8988T (cell line): ENCODE measurements around the gene ZDHHC8.
"Not testable (repeated sequence)": the region's sequence is repeated elsewhere in the genome, so short reads cannot be mapped to it uniquely, and the experiment has no call there.

ENCODE experiments used
- DNase-seq: peaks from one replicate; pipeline ENCODE4 v3.0.0; 2011

ZDHHC8 gene

DNA sequence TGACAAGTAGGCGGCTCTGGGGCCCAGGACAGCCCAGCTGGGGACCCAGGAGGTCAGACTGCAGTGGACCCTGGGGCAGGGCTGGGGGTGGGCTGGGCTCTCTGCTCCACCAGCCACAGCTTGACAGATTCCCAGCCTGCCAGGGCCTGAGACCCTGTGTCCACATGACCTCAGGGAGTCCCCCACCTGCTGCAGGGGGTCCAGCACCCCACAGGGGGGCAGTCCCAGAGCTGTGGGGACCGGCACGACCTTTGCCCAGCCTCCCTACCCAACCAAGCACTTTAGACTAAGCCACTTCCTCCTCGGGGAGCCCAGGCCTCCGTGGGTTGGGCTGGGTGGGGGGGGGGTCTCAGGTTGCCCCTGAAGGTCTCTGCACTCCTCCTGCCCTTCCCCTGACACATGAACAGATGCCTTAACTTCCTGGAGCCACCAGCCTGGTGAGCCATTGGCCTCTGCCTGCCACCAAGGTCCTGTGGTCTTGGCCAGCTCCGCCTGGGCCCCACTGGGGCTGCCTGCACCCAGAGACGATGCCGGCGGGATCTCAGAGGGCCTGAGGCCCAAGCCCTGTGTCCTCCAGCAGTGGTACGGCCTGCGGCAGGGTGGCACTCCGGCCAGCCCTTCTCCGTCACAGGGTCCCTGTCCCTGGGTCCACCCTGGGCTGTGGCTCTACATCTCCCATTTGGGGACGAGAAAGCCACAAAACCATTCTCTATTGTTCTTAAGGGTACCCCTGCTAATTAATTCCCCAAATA is 15.8 kb downstream of the ZDHHC8 start:
- no peak for DNase-seq

DNA sequence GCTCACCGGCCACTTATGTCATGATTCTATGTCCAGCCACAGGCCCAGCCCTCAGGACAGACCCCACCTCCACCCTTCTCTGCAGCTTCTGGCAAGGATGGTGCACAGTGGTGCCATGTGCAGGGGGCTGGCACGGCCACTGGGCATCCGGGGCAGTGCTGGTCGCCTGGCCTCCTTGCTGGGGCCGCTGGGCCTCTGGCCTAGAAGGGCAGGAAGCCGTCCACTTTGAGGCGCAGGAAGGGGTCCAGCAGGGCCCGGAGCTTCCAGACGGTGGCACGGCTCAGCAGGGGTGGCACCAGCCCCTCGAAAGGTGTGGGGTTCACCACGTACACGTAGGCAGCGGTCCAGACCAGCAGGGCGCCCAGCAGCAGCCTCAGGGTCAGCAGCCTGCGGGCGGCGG is 16.8 kb downstream of the ZDHHC8 start:
- DNase-seq: no peak

DNA sequence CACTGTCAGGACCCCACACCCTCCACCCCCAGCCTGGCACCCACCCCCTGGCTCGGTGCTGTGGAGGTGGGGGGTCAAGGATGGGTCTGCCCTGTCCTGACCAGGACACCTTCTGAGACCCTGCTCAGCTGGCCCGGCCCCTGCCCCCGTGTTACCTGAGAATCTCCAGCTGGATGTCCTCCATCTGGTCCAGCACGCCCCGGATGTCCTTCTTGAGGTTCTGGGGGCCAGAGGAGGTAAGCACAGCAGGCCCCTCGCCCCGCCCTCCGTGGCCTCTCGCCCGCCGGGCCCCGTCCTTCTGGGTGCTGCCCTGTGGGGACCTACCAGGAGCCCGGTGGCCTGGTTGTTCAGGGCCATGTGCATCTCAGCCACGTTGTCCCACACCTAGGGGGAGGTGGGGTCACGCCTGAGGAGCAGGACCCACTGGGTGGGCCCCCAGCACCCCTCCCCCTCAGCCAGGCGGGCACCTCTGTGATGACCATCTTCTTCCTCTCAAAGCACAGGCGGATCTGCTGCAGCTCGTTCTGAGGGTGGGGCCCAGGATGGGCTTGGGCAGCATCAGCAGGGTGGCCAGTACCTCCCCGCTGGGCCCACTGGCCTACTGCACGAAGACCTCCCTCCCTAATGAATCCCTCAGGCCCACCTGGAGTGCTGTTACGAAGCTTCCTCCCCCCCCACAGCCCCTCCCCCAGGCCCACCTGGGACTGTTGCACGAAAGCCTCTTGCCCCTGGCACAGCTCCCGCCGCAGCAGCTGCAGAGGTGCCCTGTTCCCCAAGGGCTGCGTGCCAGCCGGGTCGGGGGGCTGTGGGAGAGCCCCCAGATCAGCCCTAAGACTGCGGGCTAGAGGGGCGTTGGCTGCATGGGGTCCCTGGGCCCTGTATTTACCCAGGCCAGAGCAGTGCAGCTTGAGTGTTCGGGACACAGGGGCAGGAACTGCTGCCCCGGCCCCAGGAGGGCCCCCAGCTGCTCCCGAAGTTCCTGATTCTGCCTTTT is 17.9 kb downstream of the ZDHHC8 start:
- DNase-seq: no peak

- DNase-seq: no peak
Measured at GRCh38 chr22:20150381-20151275, 19.0 kb downstream of the ZDHHC8 start, which contains the start of gene CCDC188. TSS of gene CCDC188 (minus strand) at chr22:20151055. CDS start at chr22:20150986, 69 bp downstream.

DNA sequence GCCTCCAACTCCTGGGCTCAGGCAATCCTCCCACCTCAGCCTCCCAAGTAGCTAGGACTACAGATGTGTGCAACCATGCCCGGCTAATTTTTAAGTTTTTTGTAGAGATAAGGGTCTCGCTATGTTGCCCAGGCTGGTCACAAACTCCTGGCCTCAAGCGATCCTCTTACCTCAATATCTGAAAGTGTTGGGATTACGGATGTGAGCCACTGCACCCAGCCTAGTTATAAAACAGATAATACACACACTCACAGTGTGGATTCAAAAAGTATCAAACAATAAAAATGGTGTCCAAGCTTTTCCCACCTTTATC is 19.6 kb downstream of the ZDHHC8 start:
- no peak for DNase-seq

GRCh38 chr22:20152464-20152890 is 20.9 kb downstream of the ZDHHC8 start:
- no peak for DNase-seq

DNA sequence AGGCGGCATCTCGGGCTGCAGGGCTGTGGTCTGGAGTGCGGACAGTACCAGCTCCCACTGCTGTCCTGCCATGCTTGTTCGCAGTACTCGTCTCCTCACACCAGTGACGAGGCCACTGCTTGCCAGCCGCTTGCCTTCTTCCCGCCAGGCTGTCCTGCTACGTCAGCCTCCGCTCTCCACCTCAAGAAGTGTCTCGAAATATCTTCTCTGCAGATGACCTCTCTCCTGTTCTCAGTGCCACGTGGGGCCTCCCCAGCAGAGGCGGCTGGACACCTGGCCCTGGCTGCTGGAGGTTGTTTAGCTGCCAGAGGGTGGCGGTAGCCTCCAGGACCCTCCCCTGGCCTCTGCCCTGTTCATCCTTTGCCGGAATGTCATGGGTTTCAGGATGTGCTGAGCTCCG is 22.3 kb downstream of the ZDHHC8 start:
- no peak for DNase-seq

- DNase-seq: peak; percentile 67
Measured at GRCh38 chr22:20154602-20155187, 23.1 kb downstream of the ZDHHC8 start.

DNA sequence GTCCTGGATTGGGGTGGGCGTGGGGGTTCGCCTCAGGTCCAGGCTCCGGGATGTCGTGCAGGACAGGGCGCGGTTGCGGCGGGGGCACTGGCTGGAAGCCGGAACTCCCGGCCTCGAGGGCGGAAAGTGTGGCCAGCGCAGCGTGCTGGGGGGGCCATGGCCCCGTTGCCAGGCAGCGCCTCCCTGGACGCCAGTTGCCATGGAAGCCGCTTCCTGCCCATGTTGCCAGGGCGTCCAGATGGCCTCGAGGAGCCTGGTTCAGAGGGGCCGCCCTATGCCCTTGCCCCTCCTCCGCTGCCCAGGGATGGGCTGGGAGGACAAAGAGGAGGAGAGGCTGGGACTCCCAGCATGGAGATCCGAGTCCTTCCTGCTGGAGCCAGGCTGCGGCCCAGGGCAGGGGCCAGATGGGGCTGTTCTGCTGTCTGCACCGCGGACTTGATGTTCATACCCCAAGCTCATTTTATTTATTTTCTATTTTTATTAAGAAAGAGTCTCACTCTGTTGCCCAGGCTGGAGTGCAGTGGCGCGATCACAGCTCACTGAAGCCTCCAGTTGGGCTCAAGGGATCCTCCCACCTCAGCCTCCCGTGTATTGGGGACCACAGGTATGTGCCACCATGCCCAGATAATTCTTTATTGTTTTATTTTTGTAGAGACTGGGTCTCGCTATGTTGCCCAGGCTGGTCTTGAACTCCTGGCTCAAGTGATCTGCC is 23.9 kb downstream of the ZDHHC8 start:
- DNase-seq: no peak

DNA sequence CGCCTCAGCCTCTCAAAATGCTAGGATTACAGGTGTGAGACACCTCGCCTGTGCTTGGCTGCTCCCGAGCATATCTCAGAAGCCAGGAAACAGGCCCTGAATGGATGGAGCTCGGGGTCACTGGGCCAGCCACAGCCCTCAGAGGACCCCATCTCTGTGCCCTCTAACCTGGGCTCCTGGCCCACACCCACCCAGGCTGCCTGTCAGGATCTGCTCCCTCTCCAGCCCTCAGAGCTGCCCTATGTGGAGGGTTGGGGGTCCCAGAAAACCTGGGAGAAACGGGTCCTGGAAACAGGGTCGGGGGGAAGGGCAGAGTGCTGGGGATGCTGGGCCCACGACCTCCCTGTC is 24.4 kb downstream of the ZDHHC8 start:
- no peak for DNase-seq

DNA sequence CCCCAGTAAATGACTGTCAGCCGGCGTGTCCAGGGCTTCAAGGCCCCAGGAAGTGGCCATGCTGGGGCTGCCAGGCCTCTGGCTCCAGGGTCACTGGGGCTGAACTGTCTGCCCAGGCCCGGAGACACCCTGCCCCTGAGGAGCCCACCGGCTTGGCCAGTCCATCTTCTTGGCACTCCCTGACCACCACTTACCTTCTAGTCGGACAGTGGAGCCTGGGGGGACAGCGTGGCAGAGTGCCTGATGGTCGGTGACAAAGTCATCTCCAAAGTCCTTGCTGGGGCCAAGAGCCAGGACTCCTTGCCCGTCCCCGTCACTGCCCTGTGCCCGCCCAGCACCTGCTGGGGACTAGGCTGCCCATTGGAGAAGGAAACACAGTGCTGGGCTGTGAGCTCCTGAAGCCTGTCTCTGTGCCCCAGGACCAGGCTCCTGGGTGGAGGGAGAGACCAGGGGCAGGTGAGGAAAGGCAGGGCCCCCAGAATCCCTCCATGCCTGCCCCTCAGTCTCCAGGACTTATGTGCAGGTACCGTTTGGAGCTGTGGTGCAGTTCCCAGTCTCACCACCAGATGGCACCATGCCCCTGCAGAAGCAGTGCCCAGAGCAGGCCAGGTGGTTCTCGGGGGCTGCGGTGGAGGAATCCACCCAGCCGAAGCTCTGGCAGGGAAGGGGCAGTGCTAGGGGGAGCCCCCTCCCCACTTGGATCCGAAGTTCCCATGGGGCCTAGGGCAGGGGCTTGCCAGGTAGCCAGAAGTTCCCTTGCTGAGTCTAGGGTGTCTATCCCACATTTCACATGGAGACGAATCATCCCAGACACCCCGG is 25.2 kb downstream of the ZDHHC8 start:
- DNase-seq: peak; percentile 91

DNA sequence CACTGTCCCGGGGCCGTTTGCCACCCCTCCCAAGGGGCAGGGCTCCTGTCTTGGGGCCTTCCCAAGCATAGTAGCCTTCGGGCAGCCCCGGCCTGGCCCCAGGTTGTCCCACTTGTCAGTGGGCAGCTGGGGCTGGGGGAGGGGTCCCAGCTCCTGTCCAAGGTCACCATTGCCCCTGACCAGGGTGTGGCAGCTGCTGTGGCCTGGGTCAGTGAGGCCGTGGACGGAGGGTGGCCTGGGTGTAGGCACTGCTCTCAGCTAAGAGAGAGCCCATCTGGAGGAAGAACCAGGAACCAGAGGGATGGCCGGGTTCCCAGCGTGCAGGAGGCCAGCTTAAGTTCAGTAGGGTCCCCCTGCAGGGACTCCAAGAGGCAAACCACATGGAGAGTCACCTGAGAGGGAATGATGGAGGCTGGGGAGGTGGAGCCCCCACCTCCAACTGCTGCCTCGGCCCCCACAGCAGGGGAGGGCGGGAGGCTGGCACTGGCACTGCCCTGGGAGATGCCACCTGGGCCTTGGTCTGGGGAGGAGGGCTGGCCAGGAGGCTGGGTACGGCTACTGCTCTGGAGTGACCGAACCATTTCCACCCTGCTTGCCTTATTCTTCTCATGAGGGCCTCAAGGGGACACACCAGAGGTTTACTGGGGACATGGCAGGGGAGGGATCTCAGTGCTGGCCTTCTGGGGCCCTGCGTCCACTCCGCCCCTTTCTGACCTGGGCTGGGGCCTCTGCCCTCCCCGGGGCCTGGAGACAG is 26.0 kb downstream of the ZDHHC8 start:
- DNase-seq: no peak

DNA sequence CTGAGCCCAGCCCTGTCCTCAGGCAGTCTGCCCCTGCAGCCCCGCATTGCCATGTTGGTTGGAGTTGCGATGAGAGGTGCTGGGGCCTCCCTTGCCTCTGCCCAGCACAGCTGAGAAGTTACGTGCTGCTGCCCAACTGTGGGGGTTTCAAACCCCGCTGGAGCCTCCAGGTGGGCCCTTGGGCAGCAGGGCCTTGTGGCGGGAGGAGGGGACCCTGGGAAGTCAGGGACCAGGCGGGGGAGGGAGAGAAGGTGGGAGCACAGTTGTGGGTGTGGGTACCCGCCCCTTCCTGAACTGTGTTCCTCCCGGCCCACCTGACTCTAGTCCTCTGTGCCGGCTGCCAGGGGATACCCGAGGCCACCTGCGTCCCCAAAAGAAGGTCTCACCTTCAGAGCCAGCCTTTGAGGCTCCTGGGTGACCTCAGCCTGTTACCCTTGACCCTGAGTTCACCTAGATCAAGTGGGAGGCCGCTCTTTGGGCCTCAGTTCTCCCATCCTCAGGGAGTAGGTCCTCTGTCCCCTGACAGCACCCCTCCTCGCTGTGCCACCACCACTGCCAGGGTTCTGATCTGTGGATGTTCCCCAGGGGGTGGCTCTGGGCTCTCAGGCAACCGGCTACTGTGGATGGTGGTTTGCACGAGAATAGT is 26.9 kb downstream of the ZDHHC8 start:
- DNase-seq: no peak

DNA sequence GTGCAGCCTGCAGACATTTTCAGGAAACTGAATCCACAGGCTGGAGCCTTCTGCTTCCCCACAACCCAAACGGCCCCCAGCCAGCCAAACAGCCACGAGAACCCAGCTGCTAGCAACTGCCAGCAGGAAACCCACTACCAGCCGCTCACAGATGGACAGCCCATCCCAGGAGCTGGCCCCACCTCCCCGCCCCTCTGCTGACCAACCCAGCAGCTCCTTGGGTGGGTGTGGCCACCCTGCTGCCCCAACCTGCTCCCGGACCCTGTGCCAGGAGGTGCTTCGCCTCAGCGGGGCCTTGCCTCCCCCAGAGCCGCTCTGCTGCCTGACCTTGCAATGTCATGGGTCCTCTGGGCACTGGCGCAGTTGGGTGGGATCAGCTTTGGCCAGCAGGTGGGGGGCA is 27.5 kb downstream of the ZDHHC8 start:
- DNase-seq: no peak

GRCh38 chr22:20159531-20159930 is 27.9 kb downstream of the ZDHHC8 start:
- not testable (repeated sequence) for DNase-seq

- DNase-seq: no peak
Measured at GRCh38 chr22:20160041-20160440, 28.4 kb downstream of the ZDHHC8 start.

DNA sequence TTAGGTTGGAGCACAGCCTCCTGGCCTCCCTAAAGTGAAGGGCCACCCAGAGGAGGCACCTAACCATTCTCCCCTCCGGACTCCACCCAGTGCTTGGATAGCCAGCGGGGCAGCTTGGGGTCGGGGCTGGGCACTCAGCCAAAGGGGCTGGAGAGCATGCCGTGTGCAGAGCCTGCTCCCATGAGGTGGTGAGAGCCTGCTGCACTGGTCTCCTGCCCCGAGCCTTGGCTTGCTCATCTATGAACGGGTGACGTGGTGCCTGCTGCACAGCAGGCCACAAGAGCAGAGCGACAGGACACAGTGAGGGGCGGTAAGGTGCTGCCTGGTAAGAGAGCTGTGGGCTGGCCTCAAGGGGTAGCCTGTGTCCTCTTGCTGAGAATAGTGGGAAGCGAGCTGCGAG is 33.3 kb downstream of the ZDHHC8 start:
- DNase-seq: no peak

DNA sequence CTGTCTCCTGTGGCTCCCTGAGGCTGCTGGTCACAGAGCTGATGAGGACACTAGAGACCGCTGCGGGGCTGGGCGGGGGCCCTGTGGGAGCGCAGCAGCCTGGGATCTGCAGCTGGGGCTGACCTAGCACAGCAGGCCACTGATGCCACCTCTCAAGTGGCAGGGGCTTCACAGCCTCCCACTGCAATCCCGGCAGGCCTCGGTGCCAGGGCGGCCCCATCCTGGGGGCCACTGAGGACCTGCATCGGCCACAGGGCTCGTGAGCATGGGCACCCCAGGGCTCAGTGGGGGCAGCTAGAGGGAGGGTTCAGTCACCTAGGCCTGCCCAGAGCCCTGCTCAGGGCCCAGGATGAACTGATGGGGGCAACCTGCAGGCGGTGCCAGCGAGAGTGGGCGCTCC is 33.8 kb downstream of the ZDHHC8 start:
- DNase-seq: no peak

DNA sequence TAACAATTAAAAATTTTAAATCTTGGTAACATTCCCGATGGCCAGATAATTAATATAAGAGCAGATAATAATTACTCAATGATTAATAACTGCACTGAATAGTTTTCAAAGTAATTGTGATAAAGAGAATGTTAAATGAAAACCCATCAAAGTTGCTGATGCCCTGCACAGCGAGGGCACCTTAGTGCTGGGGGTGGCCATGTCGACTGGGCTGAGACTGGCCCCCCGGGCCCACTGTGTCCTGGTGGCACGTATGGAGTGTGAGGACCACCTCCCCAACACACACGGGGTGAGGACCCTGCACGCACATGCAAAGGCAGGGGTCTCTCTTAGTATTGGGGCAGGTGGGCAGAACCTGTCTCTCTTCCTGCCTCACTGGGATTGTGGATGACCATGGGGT is 34.3 kb downstream of the ZDHHC8 start:
- no peak for DNase-seq

DNA sequence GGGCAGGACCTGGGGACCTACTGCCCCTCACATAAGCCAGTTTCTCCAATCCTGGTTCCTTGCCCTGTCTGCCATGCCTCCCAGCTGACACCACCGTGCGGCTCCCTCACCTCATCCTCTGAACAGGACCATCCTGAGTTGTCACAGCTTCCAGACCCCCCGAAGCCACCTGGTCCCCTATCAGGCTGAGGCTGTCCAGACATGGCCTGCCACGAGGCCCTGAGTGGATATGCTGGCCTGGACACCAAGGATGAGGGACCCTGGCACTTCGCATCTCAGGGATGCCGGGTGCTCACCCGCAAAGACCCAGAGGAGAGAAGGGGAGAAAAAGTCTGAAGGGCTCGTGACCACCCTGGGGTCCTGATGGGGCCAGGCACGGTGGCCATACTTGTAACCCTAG is 35.1 kb downstream of the ZDHHC8 start:
- no peak for DNase-seq
